Measurements from ENCODE around the gene NLRP6.
"Not testable (repeated sequence)": the region's sequence is repeated elsewhere in the genome, so short reads cannot be mapped to it uniquely, and the experiment has no call there.

The NLRP6 gene

DNA sequence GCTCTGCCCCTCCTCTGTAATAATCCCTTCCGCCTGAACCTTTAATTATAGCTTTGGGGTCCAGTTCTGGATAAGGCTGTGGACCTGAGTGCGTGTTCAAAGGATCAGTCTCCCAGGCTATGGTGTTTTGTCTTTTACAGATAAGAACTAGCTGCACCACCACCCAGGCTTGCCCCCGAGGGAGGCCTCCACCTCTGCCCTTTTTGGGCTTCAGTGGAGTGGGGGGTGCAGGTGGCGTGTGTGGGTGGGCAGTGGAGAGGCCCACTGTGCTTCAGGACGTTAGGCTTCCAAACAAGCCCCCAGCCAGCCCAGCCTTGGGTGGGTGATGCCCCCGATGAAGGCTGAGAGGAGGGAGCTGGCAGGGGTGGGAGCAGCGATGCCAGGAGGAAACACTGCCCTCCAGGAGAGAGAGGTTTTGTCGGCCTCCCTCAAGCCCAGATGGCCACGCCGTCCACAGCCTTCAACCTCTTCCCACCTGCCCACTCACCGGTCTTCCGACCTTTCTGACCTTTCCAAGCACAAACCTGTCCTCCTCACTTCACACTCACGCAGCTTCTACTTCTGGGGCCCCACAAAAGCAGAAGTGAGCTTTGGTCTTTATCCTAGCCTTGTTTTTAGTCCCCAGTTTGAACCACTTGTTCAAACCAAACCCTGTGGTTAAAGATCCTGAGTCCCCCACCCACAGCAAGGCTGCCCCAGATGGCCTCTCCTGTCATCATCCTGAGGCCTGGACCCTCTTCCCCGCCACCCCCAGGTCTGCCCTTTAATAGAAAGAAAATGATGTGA lies 21.1 kb upstream of the NLRP6 start:
- DNase-seq = no peak

DNA sequence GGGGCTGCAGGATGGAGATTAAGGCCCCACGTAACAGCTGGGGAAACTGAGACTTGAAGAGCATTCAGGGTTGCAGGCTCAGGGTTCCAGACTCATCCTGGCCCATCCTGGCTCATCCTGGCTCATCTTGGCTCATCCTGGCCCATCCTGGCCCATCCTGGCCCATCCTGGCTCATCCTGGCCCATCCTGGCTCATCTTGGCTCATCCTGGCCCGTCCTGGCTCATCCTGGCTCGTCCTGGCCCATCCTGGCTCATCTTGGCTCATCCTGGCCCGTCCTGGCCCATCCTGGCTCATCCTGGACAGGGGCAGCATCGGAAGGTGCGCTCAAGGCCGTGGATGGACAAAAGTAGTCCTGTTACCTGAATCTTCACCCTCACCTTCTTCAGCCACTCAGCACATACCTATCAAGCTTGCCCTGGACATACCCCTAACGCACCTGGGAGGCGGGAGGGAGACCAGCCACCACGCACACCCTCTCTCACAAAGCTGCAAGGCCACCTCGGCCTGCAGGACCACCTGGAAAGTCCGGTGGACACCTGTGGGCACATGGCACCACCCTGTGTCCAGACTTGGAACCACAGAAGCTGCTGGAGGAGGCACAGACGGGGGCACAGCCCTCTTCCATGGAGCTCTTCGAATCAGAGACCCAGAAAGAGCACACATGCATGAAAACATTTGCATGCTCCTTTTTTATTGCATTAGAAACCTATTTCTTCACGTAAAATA lies 20.3 kb upstream of the NLRP6 start:
- DNase-seq = no peak

DNA sequence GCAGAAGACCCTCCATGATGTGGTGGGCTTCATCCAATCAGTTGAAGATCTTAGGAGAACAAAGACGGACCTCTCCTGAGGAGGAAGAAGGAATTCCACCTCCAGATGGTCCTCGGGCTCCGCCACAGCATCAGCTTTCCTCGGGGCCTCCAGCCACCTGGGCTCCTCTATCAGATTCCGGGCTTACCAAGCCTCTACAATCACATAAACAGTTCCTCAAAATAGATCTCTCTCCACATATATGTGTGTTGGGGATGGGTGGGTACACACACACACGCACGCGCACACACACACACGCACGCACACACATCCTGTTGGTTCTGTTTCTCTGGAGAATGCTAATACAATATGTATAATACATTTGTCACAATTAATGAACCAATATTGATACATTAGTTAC lies 18.8 kb upstream of the NLRP6 start:
- DNase-seq = no peak

DNA sequence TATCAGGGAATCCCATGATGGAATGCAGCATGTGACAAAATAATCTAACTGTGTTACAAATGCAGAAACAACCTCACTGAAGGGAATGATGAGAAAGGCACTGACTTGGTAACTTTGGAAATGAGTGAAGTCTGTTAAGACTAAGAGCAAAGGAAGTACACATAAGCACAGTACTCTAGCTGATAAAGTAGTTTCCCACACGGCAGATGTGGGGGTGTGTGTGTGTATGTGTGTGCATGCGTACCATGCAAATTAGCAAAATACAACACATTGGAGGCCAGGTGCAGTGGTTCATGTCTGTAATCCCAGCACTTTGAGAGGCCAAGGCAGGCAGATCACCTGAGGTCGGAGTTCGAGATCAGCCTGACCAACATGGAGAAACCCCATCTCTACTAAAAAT lies 16.6 kb upstream of the NLRP6 start:
- no peak for DNase-seq

DNA sequence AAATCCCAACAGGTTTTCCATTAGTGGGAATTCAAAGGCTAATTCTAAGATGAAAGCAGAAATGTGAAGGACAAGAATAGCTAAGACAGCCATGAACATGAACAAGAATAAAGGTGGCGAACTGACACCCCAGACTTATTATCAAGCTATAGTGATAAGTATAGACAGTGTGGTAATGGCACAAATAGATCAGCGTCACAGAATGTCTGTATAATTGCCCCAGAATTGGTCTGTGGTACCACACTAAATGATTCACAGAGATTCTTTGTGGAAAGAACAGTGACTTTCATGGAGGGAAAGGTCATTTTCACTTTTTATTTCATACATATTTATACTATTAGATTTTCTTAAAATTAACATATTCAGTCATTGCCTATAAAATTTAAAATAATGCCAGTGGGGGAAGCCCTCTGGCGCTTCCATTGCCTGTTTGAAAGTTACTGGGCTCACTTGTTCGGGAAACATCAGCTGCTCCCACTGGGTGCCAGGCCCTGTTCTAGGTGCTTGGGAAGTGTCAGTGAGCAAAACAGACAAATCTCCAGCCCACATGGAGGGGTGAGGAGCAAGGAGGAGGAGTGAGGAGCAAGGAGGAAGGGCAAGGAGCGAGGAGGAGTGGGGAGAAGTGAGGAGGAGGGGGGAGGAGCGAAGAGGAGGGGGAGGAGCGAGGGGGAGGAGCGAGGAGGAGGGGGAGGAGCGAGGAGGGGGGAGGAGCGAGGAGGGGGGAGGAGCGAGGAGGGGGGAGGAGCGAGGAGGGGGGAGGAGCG lies 11.3 kb upstream of the NLRP6 start:
- no peak for DNase-seq

DNA sequence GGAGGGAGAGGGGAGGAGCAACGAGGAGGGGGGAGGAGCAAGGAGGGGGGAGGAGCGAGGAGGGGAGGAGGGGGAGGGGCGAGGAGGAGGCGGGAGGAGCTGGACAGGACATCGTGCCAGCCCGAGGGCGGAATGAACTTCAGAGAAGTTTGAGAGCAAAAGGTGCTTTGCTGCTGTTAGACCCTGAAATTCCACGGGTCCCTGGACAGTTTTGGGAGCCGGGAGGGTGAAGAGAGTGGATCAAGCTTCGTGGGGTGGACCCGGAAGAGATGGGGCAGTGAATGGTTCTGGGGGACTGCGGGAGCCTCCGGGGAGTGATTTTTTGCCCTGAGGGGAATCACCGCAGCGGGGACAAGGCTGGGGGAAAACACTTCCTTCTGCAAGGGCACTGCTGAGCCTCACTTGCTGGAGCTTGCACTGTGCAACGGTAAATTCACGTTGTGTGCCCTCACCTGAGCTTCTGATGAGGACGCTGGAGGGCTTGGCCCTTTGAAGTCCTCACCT lies 10.7 kb upstream of the NLRP6 start:
- no peak for DNase-seq

DNA sequence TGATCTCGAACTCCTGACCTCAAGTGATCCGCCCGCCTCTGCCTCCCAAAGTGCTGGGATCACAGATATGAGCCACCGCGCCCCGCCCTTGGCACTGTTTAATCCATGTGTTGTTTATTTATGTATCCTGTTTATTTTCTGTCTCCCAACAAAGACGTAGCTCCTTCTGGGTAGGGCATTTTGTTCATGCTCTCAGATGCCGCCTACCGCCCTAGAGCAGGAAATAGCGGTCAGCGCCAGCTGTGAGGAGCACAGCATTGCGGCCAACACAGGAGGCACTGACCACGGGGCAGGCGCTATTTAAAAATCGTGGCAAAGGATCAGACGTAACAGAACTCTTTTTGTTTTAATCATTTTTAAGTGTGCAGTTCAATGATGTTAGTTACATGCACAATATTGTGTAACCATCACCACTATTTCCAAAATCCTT lies 9.5 kb upstream of the NLRP6 start:
- not testable (repeated sequence) for DNase-seq

DNA sequence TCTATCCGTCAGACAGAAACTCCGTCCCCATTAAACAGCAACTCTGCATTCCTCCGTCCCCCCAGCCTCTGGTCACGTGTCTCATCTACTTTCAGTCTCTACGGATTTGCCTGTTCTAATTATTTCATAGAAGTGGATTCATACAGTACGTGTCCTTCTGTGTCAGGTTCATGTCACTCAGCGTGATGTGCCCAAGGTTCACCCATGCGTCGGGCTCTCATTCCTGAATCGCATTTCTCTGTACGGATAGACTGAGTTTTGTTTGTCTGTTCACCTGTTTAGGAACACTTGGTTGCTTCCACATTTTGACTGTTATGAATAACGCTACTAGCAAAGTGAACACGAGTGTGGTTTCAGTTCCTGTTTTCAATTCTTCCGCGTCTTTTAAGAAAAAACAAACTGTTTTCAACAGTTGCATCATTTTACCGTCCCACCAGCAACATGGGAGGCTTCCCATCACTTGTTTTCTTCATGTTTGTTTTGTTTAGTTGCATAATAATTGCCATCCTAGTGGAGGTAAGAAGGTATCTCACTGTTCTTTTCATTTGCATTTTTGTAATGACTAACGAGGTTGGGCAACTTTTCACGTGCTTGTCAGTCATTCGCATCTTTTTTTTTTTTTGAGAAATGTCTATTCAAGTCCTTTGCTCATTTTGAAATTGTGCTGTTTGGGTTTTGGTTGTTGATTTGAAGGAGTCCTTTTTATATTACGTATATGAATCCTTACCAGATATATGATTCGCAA lies 8.9 kb upstream of the NLRP6 start:
- DNase-seq = no peak

DNA sequence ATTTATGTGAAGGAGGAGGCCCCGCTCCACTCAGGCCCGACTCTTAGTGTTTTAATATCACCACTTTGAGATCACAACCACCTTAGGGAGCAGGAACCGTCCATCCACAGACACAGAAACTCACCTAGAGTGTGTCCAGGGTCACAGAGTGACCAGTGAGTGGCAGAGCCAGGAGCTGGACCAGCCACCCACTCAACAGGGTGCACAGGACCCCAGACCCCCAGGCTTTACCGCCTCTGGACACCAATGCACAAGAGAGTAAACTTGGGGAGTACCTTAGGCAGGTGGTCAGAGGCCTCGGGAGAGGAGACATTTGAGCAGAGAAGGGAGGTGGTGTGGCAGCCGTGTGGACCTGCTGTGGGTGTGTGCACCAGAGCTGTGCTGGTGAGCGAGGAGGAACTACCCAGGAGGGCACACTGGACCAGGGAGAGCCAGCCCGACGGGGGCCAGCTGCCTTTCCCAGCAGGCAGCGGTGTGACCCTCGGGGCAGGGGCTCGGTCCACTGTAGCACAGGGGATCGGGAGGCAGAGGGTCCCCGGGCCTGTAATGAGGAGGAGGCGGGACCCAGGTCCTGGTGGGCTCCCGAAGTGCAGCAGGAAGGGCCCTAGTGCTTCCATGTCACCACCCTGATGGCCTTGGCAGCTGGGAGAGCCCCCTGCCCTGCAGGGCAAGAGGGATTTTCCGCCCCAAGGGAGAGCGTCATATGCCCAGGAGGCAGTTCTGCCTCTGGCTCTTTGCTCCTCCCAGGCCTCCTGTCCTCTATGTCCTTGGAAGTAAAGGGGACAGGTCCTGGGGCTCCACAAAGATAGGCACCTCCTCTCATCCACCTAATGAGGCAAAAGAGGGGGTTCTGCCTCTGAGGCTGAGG lies 7.5 kb upstream of the NLRP6 start:
- no peak for DNase-seq

DNA sequence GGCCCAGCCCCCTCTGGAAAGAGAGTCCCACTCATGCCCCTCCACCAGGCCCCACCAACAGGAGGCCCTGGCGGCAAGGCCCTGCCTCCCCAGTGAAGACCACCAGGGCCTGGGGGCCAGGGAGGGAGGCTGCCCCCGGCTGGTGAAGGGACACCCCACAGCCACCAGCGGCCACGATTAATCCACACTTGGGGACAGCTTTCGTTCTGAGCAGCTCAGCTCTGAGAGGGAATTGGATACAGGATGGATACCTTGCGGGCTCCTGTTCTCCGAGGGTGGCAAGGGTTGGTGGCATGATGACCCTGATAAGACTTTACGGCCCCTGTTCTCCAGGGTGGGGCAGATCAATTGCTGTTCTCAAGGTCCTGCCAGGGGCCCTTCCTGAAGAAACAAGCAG lies 6.9 kb upstream of the NLRP6 start:
- no peak for DNase-seq

DNA sequence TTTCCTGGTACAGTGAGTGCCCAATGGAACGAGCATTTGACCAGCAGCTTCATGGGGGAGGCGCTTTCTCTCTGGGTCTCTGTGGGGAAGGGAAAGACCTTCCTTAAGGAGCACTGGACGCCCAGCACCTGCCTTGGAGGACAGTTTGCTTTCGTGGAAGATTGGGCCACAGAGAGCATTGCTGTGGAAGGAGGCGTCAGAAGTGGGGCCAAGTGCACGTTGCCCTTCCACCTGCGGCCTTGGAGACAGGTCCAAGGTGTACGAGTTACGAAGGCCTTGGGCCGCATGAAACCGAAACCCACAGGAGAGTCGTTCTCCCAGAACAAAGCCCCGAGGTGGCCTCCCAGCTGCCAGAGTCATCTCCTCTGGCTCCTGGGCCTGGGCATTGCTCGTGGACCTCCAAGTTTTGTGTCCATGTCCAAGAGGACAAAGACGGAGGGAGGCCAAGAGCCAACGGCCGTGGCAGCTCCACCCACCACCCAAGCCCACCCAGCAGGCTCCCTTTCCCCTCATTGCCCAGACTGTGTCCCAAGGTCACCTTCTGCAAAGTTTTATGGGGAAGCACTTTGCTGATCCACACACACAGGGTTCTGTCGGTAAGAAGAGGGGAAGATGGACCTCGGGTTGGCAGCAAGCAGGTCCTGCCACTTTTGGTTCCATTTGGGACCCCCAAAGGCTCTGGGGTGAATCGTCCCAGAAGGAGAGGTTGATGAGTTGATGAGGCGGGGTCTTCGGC lies 5.8 kb upstream of the NLRP6 start:
- DNase-seq = no peak

DNA sequence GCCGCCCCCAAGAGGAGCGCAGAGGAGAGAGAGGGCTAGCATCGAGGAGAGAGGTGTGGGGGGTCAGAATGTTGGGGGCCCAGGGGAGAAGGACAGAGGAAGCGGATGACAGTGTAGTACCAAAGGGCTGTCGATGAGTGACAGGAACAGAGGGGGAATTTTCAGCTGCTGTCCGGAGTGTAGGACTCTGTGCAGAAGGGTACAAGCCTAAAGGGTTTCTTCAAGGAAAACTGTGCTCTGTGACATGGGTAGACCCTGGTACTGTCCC lies 5.3 kb upstream of the NLRP6 start:
- DNase-seq = no peak

DNA sequence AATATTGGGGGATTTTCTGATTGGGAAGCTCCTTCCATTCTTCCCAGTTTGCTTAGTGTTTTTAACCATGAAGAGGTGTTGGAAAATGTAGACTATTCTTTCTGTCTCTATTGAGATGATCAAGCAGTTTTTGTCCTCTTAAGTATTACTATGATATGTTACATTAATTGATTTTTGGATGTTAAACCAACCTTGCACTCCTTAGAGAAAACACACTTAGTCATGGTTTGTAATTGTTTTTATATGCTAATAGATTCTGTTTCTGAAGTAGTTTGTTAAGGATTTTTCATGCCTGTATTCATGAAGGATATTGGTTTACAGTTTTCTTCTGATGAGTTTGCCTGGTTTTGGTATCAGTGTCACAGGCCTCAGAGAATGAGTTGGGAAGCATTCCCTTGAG lies 2.0 kb upstream of the NLRP6 start:
- DNase-seq = no peak

DNA sequence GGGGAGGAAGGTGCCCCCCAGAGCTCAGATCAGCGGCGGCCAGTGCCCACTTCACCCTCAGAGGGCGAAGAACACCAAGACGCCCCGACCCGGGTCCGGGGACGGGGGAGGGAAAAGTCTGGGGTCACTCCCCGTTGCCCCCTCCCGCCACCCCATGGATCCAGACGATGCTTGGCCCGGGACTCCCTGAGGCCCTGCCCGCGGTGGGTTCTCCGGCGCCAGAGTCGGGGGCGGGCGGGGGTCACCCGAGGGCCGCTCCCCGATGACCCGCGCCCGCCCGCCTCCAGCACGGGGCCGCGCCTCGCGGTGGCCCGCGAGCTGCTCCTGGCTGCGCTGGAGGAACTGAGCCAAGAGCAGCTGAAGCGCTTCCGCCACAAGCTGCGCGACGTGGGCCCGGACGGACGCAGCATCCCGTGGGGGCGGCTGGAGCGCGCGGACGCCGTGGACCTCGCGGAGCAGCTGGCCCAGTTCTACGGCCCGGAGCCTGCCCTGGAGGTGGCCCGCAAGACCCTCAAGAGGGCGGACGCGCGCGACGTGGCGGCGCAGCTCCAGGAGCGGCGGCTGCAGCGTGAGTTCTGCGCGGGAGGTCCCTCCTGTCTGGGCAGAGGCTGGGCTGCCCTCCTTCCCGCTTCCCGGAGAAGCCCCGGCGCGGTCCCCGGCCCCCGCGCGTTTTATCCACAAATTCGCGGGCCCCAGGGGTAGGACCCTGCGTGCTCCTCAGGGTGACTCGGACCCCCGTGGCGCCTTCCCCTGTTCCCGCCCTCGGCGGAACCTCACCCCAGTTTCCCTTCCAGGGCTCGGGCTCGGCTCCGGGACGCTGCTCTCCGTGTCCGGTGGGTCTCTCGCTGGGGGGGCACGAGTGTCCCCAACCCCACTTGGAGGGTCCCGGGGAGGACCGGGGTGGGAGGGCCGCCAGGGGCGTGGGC lies 1.1 kb downstream of the NLRP6 start:
- DNase-seq = no peak

DNA sequence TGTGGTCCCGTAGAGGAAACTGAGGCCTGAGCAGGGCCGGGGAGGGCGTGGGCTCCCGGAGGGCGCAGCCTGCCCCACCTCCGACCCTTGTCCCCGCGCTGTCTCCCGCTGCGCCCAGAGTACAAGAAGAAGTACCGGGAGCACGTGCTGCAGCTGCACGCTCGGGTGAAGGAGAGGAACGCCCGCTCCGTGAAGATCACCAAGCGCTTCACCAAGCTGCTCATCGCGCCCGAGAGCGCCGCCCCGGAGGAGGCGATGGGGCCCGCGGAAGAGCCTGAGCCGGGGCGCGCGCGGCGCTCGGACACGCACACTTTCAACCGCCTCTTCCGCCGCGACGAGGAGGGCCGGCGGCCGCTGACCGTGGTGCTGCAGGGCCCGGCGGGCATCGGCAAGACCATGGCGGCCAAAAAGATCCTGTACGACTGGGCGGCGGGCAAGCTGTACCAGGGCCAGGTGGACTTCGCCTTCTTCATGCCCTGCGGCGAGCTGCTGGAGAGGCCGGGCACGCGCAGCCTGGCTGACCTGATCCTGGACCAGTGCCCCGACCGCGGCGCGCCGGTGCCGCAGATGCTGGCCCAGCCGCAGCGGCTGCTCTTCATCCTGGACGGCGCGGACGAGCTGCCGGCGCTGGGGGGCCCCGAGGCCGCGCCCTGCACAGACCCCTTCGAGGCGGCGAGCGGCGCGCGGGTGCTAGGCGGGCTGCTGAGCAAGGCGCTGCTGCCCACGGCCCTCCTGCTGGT lies 1.9 kb downstream of the NLRP6 start:
- DNase-seq = no peak

DNA sequence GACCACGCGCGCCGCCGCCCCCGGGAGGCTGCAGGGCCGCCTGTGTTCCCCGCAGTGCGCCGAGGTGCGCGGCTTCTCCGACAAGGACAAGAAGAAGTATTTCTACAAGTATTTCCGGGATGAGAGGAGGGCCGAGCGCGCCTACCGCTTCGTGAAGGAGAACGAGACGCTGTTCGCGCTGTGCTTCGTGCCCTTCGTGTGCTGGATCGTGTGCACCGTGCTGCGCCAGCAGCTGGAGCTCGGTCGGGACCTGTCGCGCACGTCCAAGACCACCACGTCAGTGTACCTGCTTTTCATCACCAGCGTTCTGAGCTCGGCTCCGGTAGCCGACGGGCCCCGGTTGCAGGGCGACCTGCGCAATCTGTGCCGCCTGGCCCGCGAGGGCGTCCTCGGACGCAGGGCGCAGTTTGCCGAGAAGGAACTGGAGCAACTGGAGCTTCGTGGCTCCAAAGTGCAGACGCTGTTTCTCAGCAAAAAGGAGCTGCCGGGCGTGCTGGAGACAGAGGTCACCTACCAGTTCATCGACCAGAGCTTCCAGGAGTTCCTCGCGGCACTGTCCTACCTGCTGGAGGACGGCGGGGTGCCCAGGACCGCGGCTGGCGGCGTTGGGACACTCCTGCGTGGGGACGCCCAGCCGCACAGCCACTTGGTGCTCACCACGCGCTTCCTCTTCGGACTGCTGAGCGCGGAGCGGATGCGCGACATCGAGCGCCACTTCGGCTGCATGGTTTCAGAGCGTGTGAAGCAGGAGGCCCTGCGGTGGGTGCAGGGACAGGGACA lies 2.7 kb downstream of the NLRP6 start:
- no peak for DNase-seq

DNA sequence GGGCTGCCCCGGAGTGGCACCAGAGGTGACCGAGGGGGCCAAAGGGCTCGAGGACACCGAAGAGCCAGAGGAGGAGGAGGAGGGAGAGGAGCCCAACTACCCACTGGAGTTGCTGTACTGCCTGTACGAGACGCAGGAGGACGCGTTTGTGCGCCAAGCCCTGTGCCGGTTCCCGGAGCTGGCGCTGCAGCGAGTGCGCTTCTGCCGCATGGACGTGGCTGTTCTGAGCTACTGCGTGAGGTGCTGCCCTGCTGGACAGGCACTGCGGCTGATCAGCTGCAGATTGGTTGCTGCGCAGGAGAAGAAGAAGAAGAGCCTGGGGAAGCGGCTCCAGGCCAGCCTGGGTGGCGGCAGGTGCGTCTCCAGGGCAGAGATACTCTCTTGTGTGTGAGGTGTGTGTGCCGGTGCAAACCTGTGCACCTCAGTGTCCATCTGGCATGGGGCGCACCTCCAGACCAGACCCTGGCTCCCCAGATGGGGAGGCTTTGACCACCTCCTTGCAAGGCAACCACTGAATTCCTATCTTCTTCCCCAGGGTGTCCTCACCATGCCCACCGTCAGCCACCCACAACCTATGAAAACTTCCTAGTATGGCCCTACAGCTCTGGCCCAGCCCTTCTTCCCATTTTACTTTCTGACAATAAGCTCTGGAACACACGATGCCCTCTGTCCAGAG lies 3.4 kb downstream of the NLRP6 start:
- DNase-seq = no peak

DNA sequence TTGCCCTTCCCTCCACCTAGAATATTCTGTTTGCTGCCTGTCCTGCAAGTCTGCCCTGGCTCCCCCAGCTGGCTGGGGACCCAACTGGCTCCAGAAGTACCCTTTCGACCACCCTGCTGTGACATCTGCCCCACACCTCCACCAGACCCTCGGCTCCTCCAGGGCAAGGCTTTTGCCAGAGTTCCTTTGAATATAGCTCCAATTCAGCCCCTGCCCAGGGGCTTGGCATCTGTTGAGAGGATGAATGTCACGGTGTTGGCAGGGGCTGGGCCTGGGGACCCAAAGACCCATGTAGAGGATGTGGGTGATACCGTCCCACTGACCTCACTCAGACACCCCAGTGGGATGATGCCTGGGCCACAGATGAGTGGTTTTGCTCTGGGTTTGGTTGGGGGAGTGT lies 4.0 kb downstream of the NLRP6 start:
- no peak for DNase-seq

Measured in NCI-H446 (cell line).